ENCODE measurements around the gene GLRX3.

Gene GLRX3

GRCh38 chr10:130222381-130222780 lies 86.2 kb downstream of the GLRX3 start (continued):
- TF ChIP-seq MEIS1 (CRISPR knock-in tag; IDR thresholded peaks at IDR 0.05; ENCODE audit: borderline replicate concordance) = no peak
- no peak for TF ChIP-seq ZNF214 (tag by site-specific recombination; IDR thresholded peaks at IDR 0.05; ENCODE audit: borderline replicate concordance)

- Histone ChIP-seq H3K36me3 (ENCODE audit: control insufficient read depth in 2 of 2, insufficient read depth in 1 of 2, low read length in 2 of 2) (no peaks in the 10 kb centered on the region), H3K4me1 (ENCODE audit: control insufficient read depth, insufficient read depth, low read length) (no peaks in the 10 kb centered on the region), H3K27ac (ENCODE audit: extremely low read depth, low read depth, low read length) (no peak overlapping the region), H3K9me3 (ENCODE audit: control insufficient read depth, insufficient read depth, low read depth, low read length) (no peaks in the 10 kb centered on the region; the same call in 1 of the 2 replicates), H3K4me3 (ENCODE audit: low read depth, low read length) (no peak overlapping the region)
- ChIA-PET CTCF (no interaction called here), POLR2A (no interaction called here)
- TF ChIP-seq ZNF791 (tag by site-specific recombination; IDR thresholded peaks at IDR 0.05) = no peak
- TF ChIP-seq ZNF843 (tag by site-specific recombination; IDR thresholded peaks at IDR 0.05) = no peak
- no peak for TF ChIP-seq ZBTB26 (tag by site-specific recombination; optimal IDR thresholded peaks at IDR 0.05)
- TF ChIP-seq ZBTB20 (tag by site-specific recombination; IDR thresholded peaks at IDR 0.05) = no peak
- no peak for TF ChIP-seq BCL11A (tag by site-specific recombination; IDR thresholded peaks at IDR 0.05; ENCODE audit: low read depth)
- TF ChIP-seq, protein P1, sequence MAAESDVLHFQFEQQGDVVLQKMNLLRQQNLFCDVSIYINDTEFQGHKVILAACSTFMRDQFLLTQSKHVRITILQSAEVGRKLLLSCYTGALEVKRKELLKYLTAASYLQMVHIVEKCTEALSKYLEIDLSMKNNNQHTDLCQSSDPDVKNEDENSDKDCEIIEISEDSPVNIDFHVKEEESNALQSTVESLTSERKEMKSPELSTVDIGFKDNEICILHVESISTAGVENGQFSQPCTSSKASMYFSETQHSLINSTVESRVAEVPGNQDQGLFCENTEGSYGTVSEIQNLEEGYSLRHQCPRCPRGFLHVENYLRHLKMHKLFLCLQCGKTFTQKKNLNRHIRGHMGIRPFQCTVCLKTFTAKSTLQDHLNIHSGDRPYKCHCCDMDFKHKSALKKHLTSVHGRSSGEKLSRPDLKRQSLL (tag by site-specific recombination; IDR thresholded peaks at IDR 0.05) = no peak
- no peak for TF ChIP-seq WT1 (tag by site-specific recombination; IDR thresholded peaks at IDR 0.05)
- no peak for TF ChIP-seq SALL2 (tag by site-specific recombination; IDR thresholded peaks at IDR 0.05; ENCODE audit: borderline replicate concordance)
- no peak for TF ChIP-seq ZNF624 (tag by site-specific recombination; IDR thresholded peaks at IDR 0.05)
These were observed 88.0 kb downstream of the GLRX3 start for GRCh38 chr10:130224228-130224627.

GRCh38 chr10:130226012-130226411 lies 89.8 kb downstream of the GLRX3 start:
- TF ChIP-seq ZBTB49 (tag by site-specific recombination; IDR thresholded peaks at IDR 0.05; ENCODE audit: low read depth) (no peak), ELK4 (IDR thresholded peaks at IDR 0.05; ENCODE audit: borderline replicate concordance, low read depth, low read length) (no peak), ZNF560 (tag by site-specific recombination; IDR thresholded peaks at IDR 0.05; ENCODE audit: borderline replicate concordance) (no peak), ZFP3 (tag by site-specific recombination; IDR thresholded peaks at IDR 0.05; ENCODE audit: low read depth) (no peak), ZNF10 (tag by site-specific recombination; IDR thresholded peaks at IDR 0.05) (no peak), ZNF404 (tag by site-specific recombination; IDR thresholded peaks at IDR 0.05) (no peak), SP7 (tag by site-specific recombination; IDR thresholded peaks at IDR 0.05) (no peak), ZBTB20 (tag by site-specific recombination; IDR thresholded peaks at IDR 0.05) (no peak), ZNF548 (tag by site-specific recombination; IDR thresholded peaks at IDR 0.05) (no peak), ZNF184 (tag by site-specific recombination; IDR thresholded peaks at IDR 0.05) (no peak)
- TF ChIP-seq, protein P2, sequence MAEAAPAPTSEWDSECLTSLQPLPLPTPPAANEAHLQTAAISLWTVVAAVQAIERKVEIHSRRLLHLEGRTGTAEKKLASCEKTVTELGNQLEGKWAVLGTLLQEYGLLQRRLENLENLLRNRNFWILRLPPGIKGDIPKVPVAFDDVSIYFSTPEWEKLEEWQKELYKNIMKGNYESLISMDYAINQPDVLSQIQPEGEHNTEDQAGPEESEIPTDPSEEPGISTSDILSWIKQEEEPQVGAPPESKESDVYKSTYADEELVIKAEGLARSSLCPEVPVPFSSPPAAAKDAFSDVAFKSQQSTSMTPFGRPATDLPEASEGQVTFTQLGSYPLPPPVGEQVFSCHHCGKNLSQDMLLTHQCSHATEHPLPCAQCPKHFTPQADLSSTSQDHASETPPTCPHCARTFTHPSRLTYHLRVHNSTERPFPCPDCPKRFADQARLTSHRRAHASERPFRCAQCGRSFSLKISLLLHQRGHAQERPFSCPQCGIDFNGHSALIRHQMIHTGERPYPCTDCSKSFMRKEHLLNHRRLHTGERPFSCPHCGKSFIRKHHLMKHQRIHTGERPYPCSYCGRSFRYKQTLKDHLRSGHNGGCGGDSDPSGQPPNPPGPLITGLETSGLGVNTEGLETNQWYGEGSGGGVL (tag by site-specific recombination; IDR thresholded peaks at IDR 0.05) = no peak
- Histone ChIP-seq H3K27ac (ENCODE audit: extremely low read depth, low read depth, low read length) (no peak overlapping the region), H3K4me1 (ENCODE audit: control insufficient read depth, insufficient read depth, low read length) (no peaks in the 10 kb centered on the region), H3K4me3 (ENCODE audit: low read depth, low read length) (no peak overlapping the region), H3K36me3 (ENCODE audit: control insufficient read depth in 2 of 2, insufficient read depth in 1 of 2, low read length in 2 of 2) (no peaks in the 10 kb centered on the region), H3K9me3 (ENCODE audit: control insufficient read depth, insufficient read depth, low read depth, low read length) (no peaks in the 10 kb centered on the region; the same call in 1 of the 2 replicates)
- CTCF ChIA-PET = interaction anchor here (0.6 kb wide), 1 partner anchor 403 kb away, joined by 4 read pairs; no protein-coding TSS in a partner anchor
- POLR2A ChIA-PET = no interaction called here
